ENCODE data around the gene GAB1.

The GAB1 gene

DNA sequence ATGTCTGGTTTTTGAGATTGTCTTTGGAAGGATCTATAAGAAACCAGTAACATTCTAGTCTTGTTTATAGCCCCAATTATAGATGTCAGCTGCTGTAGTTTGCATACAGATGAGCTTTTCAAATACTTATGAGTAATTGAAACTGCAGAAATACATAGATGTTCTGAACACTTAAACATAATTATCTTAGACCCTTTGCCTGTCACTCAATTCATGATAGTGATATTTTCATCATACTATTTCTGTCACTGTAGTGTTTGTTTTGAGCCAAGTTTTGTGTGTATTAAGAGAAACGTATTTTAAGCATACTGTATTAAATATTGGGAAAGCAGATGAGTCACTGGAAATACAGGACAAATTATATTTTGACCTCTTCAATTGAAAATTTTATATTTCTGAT, 107.1 kb downstream of the GAB1 start:
- H3K27me3 ChIP-seq (ENCODE audit: control insufficient read depth, insufficient read depth, low read length) = no peaks in the 10 kb centered on the region
- no peak overlapping the region for H3K4me3 ChIP-seq (ENCODE audit: low read length)
- no peak overlapping the region for H3K9ac ChIP-seq (ENCODE audit: low read length)
- H3K4me1 ChIP-seq (ENCODE audit: control insufficient read depth, insufficient read depth, low read length) = no peaks in the 10 kb centered on the region
- no peak overlapping the region for H3K27ac ChIP-seq (ENCODE audit: low read depth, low read length)
- peaks cover 4% of the 10 kb centered on the region for H3K36me3 ChIP-seq (ENCODE audit: control insufficient read depth, insufficient read depth, low read length)

DNA sequence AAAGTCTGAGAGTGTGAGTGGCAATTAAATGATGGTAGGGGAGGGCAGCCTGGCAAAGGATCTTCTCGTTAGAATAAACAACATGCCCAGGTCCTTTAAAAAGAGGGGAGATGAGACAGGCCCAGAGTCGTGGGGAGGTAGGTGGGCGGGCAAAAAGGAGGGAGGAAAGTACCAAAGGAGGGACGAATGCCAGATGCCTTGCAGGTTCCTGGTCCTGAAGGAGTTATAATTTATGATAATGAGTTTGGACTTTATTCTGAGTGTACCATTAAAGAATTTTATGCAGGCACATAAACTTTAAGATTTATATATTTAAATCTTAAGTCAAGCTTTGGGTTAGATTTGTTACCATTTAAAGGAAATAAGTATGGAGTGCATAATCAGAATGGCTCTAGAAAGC, 114.5 kb downstream of the GAB1 start:
- H3K4me3 ChIP-seq (ENCODE audit: low read length) = no peak overlapping the region
- H3K9ac ChIP-seq (ENCODE audit: low read length) = no peak overlapping the region
- no peaks in the 10 kb centered on the region for H3K36me3 ChIP-seq (ENCODE audit: control insufficient read depth, insufficient read depth, low read length)
- no peak overlapping the region for H3K27ac ChIP-seq (ENCODE audit: low read depth, low read length)
- H3K27me3 ChIP-seq (ENCODE audit: control insufficient read depth, insufficient read depth, low read length) = no peaks in the 10 kb centered on the region
- H3K4me1 ChIP-seq (ENCODE audit: control insufficient read depth, insufficient read depth, low read length) = peaks cover 3% of the 10 kb centered on the region

DNA sequence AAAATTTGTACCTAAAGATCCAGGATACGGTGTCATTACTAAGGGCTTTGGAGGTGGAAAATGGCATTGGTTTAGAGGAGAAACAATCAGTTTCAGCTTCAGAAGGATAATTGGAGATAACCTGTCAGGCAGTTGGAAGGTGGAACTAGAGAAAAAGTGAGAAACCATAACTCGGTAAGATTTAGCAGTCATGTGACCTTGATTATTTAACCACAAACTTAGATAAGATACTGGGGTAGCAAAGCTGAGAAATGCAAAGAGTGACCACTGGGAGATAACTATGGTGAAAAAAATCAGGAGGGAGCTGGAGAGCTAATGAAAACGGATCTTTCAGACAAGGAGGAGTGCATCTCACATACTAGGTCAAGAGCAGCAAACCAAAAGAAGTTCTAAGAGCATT, 118.5 kb downstream of the GAB1 start:
- no peak overlapping the region for H3K27ac ChIP-seq (ENCODE audit: low read depth, low read length)
- H3K9ac ChIP-seq (ENCODE audit: low read length) = no peak overlapping the region
- H3K4me3 ChIP-seq (ENCODE audit: low read length) = no peak overlapping the region
- H3K4me1 ChIP-seq (ENCODE audit: control insufficient read depth, insufficient read depth, low read length) = peaks cover 3% of the 10 kb centered on the region
- no peaks in the 10 kb centered on the region for H3K36me3 ChIP-seq (ENCODE audit: control insufficient read depth, insufficient read depth, low read length)
- no peaks in the 10 kb centered on the region for H3K27me3 ChIP-seq (ENCODE audit: control insufficient read depth, insufficient read depth, low read length)

DNA sequence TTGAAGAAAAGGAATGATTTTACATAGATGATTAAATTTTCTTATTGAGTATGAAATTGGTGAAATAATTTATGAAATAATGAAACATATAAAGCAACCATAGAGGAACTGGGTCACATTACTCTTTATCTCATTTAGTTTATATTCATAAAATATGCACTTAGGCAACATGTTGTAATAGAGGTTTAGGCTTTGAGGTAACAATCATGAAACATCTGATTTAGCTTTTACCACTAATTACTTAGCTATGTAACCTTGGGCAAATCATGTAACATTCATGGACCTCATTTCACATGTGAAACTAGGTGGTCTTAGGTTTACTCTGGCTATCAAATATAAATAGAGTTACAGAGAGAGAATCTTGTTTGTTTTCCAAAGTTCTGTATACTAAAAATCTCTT, 122.3 kb downstream of the GAB1 start:
- peaks cover 4% of the 10 kb centered on the region for H3K36me3 ChIP-seq (ENCODE audit: control insufficient read depth, insufficient read depth, low read length)
- H3K27me3 ChIP-seq (ENCODE audit: control insufficient read depth, insufficient read depth, low read length) = no peaks in the 10 kb centered on the region
- H3K4me1 ChIP-seq (ENCODE audit: control insufficient read depth, insufficient read depth, low read length) = no peaks in the 10 kb centered on the region
- H3K4me3 ChIP-seq (ENCODE audit: low read length) = no peak overlapping the region
- no peak overlapping the region for H3K9ac ChIP-seq (ENCODE audit: low read length)
- H3K27ac ChIP-seq (ENCODE audit: low read depth, low read length) = no peak overlapping the region

DNA sequence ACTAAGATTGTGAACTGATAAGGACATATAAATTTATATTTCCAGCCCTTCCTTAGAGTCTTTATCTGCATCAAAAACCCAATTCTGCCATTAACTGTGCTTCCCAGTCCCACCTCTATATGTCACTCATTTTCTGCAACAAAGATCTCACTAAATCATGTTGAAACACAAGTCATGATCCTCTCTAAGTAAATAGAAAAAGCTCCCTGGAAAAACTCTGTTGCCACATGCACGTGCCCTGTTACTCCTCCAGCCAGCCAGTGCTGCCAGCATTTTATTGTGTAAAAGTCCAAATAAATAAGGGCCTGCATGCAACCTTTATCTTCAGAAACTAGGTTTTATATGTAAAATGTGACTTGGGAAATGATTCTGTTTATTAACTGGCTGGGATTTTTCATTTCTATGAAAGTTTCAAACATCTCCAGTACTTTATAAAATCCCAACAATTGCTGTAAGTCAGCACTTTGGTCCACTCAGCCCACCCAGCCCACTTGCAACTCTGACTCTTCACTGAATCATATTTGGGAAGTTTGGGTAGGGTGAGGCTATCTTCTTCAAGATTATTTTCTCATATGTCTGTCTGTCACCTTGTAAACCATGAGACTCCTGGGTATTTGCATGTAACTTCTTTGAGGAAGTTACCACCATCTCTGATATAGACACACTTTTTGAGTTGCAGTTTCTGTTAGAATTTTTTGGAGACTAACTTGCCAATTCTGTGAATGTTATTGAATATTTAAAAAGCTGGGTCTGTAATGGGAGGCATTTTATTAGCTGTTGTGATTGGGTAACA, 136.9 kb downstream of the GAB1 start:
- H3K27ac ChIP-seq (ENCODE audit: low read depth, low read length) = no peak overlapping the region
- no peak overlapping the region for H3K9ac ChIP-seq (ENCODE audit: low read length)
- H3K4me1 ChIP-seq (ENCODE audit: control insufficient read depth, insufficient read depth, low read length) = no peaks in the 10 kb centered on the region
- H3K27me3 ChIP-seq (ENCODE audit: control insufficient read depth, insufficient read depth, low read length) = no peaks in the 10 kb centered on the region
- no peak overlapping the region for H3K4me3 ChIP-seq (ENCODE audit: low read length)
- H3K36me3 ChIP-seq (ENCODE audit: control insufficient read depth, insufficient read depth, low read length) = no peaks in the 10 kb centered on the region

DNA sequence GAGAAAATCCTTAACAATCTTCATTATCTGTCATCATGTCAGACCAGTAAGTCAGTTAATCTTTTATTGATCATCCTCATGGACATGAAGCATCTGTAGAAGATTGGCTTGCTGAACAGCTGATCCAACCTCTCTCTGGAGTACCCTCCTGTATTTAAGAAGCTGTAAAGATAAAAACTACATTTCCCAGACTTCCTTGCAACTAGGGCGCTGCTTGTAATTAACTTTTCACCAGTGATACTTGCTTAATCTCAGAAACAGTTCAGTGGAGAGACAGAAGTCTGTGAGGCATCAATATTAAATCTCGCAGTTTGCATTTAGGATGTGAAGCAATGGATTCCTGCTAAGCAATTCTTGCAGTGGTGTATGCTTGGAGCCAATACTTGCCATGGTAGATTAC, 140.8 kb downstream of the GAB1 start:
- no peak overlapping the region for H3K9ac ChIP-seq (ENCODE audit: low read length)
- no peaks in the 10 kb centered on the region for H3K27me3 ChIP-seq (ENCODE audit: control insufficient read depth, insufficient read depth, low read length)
- H3K27ac ChIP-seq (ENCODE audit: low read depth, low read length) = no peak overlapping the region
- no peak overlapping the region for H3K4me3 ChIP-seq (ENCODE audit: low read length)
- no peaks in the 10 kb centered on the region for H3K4me1 ChIP-seq (ENCODE audit: control insufficient read depth, insufficient read depth, low read length)
- no peaks in the 10 kb centered on the region for H3K36me3 ChIP-seq (ENCODE audit: control insufficient read depth, insufficient read depth, low read length)

DNA sequence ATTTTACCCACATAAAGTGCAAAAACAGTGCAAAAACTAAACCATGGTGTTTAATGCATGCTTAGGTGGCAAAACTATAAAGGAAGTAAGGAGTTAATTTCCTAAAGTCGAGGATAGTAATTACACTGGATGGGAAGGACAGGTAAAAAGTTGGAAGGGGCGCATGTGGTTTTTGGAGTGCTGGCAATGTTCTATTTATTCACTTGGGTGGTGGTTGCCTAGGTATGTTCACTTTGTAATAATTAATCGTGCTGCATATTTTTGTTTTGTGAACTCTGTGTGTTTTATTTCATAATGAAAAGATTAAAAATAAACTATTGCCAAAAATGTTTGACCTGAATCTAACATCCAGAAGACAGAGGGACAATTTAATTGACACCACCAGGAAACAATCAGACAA, 144.7 kb downstream of the GAB1 start:
- no peak overlapping the region for H3K4me3 ChIP-seq (ENCODE audit: low read length)
- no peak overlapping the region for H3K9ac ChIP-seq (ENCODE audit: low read length)
- no peak overlapping the region for H3K27ac ChIP-seq (ENCODE audit: low read depth, low read length)
- no peaks in the 10 kb centered on the region for H3K4me1 ChIP-seq (ENCODE audit: control insufficient read depth, insufficient read depth, low read length)
- no peaks in the 10 kb centered on the region for H3K27me3 ChIP-seq (ENCODE audit: control insufficient read depth, insufficient read depth, low read length)
- no peaks in the 10 kb centered on the region for H3K36me3 ChIP-seq (ENCODE audit: control insufficient read depth, insufficient read depth, low read length)

DNA sequence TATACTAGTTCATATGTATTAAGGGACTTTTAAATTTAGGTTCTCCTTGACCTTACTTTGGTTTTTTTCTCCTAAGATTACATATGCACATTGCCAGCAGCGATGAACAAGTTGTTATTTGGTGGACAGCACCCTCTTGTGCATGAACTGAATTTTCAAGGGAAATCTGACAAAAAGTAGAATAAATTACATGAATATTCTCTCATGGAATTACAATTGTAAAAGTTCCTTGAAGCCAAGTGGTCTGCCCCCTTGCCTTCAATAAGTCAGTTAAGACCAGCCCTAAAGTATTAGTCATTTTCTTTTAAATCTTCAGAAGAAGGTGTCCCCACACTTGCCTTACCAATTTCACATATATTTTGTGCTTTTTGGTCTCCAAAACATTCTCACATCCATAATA, 146.2 kb downstream of the GAB1 start:
- H3K4me1 ChIP-seq (ENCODE audit: control insufficient read depth, insufficient read depth, low read length) = no peaks in the 10 kb centered on the region
- H3K36me3 ChIP-seq (ENCODE audit: control insufficient read depth, insufficient read depth, low read length) = no peaks in the 10 kb centered on the region
- H3K4me3 ChIP-seq (ENCODE audit: low read length) = no peak overlapping the region
- H3K27ac ChIP-seq (ENCODE audit: low read depth, low read length) = no peak overlapping the region
- no peak overlapping the region for H3K9ac ChIP-seq (ENCODE audit: low read length)
- no peaks in the 10 kb centered on the region for H3K27me3 ChIP-seq (ENCODE audit: control insufficient read depth, insufficient read depth, low read length)

DNA sequence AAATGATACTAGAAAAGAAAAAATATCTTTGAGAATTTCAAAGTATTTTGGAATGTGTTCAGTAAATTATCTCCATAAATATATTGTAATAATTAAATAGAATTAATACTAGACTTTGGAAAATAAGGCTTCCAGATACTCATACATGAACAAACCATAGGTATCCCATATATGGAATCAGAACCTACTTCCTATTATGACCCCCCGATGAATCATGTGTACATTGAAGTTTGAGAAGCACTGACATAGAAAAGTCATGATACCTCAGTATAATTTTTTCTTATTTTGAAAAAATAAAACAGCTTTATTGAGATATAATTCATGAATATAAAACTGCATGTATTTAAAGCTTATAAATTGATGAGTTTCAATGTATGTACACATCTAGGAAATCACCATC, 149.6 kb downstream of the GAB1 start:
- no peak overlapping the region for H3K27ac ChIP-seq (ENCODE audit: low read depth, low read length)
- no peak overlapping the region for H3K9ac ChIP-seq (ENCODE audit: low read length)
- H3K36me3 ChIP-seq (ENCODE audit: control insufficient read depth, insufficient read depth, low read length) = no peaks in the 10 kb centered on the region
- H3K27me3 ChIP-seq (ENCODE audit: control insufficient read depth, insufficient read depth, low read length) = no peaks in the 10 kb centered on the region
- H3K4me1 ChIP-seq (ENCODE audit: control insufficient read depth, insufficient read depth, low read length) = no peaks in the 10 kb centered on the region
- no peak overlapping the region for H3K4me3 ChIP-seq (ENCODE audit: low read length)

DNA sequence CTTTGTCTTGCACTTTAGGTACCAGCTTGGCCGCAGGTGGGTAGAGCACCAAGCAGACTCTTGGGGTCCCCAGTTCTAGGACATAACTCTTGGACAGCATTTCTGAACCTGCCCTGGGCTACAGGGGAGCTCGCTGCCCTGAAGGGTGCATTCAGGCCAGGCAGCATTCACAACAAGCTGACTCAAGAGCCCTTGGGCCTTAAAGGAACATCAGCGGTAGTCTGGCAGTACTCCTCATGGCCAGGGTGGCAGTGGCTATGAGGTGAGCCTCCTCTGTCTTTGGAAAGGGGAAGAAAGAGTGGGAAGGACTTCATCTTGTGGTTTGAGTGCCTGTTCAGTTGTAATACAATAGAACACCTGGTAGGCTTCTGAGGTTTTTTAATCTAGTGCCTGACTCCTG, 152.0 kb downstream of the GAB1 start:
- Histone ChIP-seq H3K9ac (ENCODE audit: low read length) (no peak overlapping the region), H3K27me3 (ENCODE audit: control insufficient read depth, insufficient read depth, low read length) (no peaks in the 10 kb centered on the region), H3K27ac (ENCODE audit: low read depth, low read length) (no peak overlapping the region), H3K4me1 (ENCODE audit: control insufficient read depth, insufficient read depth, low read length) (no peaks in the 10 kb centered on the region), H3K36me3 (ENCODE audit: control insufficient read depth, insufficient read depth, low read length) (no peaks in the 10 kb centered on the region), H3K4me3 (ENCODE audit: low read length) (no peak overlapping the region)

DNA sequence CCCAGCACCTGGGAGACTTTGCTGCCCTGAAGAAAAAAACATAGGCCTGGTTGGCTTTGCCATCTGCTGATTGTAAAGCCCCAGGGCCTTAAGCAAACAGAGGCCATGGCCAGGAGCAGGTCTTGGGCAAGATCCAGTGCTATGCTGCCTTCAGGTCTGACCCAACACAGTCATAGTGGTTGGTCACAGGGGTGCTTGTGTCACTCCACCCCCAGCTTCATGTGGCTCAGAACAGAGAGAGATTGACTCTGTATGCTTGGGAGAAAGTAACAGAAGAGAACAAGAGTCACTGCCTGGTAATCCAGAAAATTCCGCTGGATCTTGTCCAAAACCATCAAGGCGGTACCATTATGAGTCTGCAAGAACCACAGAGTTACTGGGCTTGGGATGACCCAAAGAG, 152.4 kb downstream of the GAB1 start:
- Histone ChIP-seq H3K27ac (ENCODE audit: low read depth, low read length) (no peak overlapping the region), H3K27me3 (ENCODE audit: control insufficient read depth, insufficient read depth, low read length) (no peaks in the 10 kb centered on the region), H3K36me3 (ENCODE audit: control insufficient read depth, insufficient read depth, low read length) (no peaks in the 10 kb centered on the region), H3K4me1 (ENCODE audit: control insufficient read depth, insufficient read depth, low read length) (no peaks in the 10 kb centered on the region), H3K4me3 (ENCODE audit: low read length) (no peak overlapping the region), H3K9ac (ENCODE audit: low read length) (no peak overlapping the region)

DNA sequence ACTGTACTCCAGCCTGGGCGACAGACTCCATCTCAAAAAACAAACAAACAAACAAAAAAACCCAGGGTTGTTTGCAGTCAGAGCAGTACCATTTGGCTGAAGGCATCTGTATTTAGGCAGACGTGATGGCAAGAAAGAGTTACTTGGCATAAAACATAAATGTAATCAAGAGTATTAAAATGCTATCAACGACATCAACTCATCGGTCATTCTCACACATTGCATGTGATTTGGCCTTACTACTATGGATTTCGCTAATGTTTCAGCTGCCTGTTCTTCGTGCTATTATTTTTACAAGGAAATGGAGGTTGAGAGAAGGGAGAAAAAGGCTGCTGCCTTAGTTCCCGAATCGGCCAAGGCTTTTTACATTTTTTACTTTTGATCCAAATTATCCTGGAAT, 161.3 kb downstream of the GAB1 start:
- Histone ChIP-seq H3K9ac (ENCODE audit: low read length) (no peak overlapping the region), H3K4me3 (ENCODE audit: low read length) (no peak overlapping the region), H3K27ac (ENCODE audit: low read depth, low read length) (no peak overlapping the region), H3K27me3 (ENCODE audit: control insufficient read depth, insufficient read depth, low read length) (no peaks in the 10 kb centered on the region), H3K4me1 (ENCODE audit: control insufficient read depth, insufficient read depth, low read length) (no peaks in the 10 kb centered on the region), H3K36me3 (ENCODE audit: control insufficient read depth, insufficient read depth, low read length) (no peaks in the 10 kb centered on the region)

DNA sequence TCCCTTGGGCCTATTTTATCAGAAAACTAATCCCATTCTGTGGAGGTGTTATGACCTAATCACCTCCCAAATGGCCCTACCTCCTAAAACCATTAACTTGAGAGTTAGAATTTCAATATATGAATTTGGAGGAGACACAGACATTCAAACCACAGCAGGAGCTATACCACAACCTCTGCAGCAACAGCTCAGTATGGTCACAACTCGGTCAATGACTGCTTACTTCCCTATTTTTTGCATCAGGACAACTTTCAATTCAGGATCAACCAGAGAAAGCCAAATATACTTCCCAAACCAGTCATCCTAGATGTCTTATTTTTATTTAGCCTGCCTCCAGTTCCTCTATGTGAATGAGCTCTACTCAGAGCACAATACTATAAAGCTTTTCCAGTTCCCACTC, 165.6 kb downstream of the GAB1 start:
- no peaks in the 10 kb centered on the region for H3K27me3 ChIP-seq (ENCODE audit: control insufficient read depth, insufficient read depth, low read length)
- no peaks in the 10 kb centered on the region for H3K4me1 ChIP-seq (ENCODE audit: control insufficient read depth, insufficient read depth, low read length)
- H3K9ac ChIP-seq (ENCODE audit: low read length) = no peak overlapping the region
- H3K36me3 ChIP-seq (ENCODE audit: control insufficient read depth, insufficient read depth, low read length) = no peaks in the 10 kb centered on the region
- no peak overlapping the region for H3K27ac ChIP-seq (ENCODE audit: low read depth, low read length)
- H3K4me3 ChIP-seq (ENCODE audit: low read length) = no peak overlapping the region

All from rectal smooth muscle tissue (tissue), 1 donor.